DOHH2 (cell line): ENCODE measurements around the gene SMARCB1.
A peak's percentile ranks its signal among the peaks of the same experiment; 100 is the strongest.

Experiments
- H3F3A ChIP-seq: fragments of 200-600 bp; sonication (generic), shearing (Covaris generic); 2 replicates; pipeline ENCODE4 v1.6.0; 2016; ENCODE audit warnings: antibody characterized with exemption, mild to moderate bottlenecking; ENCODE audit not compliant: control insufficient read depth, insufficient read depth
- H3K27ac ChIP-seq: fragments of 200-600 bp; sonication (generic); 2 replicates; pipeline ENCODE4 v1.5.1; 2014; ENCODE audit warnings: low read depth, mild to moderate bottlenecking, low read length, moderate library complexity
- H3K27me3 ChIP-seq: fragments of 200-600 bp; sonication (generic); 2 replicates; pipeline ENCODE4 v1.6.1; 2014; ENCODE audit warnings: mild to moderate bottlenecking, low read length, mixed read lengths; ENCODE audit not compliant: control insufficient read depth
- H3K36me3 ChIP-seq: fragments of 200-600 bp; sonication (generic); 2 replicates; pipeline ENCODE4 v1.6.1; 2014; ENCODE audit warnings: mild to moderate bottlenecking, low read length, moderate library complexity, mixed read lengths; ENCODE audit not compliant: control insufficient read depth
- H3K4me1 ChIP-seq: fragments of 200-600 bp; sonication (generic); 2 replicates; pipeline ENCODE4 v1.6.1; 2014; ENCODE audit warnings: mild to moderate bottlenecking, low read length, mixed read lengths; ENCODE audit not compliant: control insufficient read depth
- H3K4me2 ChIP-seq: fragments of 200-600 bp; sonication (generic); 2 replicates; pipeline ENCODE4 v1.6.0; 2014; ENCODE audit warnings: mild to moderate bottlenecking, low read length, moderate library complexity
- H3K4me3 ChIP-seq: fragments of 200-600 bp; sonication (generic); 2 replicates; pipeline ENCODE4 v1.5.1; 2014; ENCODE audit warnings: mild to moderate bottlenecking, low read length, mixed read lengths
- H3K79me2 ChIP-seq: fragments of 200-600 bp; sonication (generic); 2 replicates; pipeline ENCODE4 v1.6.1; 2014; ENCODE audit warnings: mild to moderate bottlenecking, low read length, mixed read lengths; ENCODE audit not compliant: control insufficient read depth
- H3K9me2 ChIP-seq: fragments of 200-600 bp; sonication (generic); replicated peaks from 2 replicates; pipeline ENCODE4 v1.6.1; 2014; ENCODE audit warnings: mild to moderate bottlenecking, low read length, mixed read lengths; ENCODE audit not compliant: control insufficient read depth
- H3K9me3 ChIP-seq: fragments of 200-600 bp; sonication (generic); 2 replicates; pipeline ENCODE4 v1.6.1; 2014; ENCODE audit warnings: antibody characterized with exemption, low read length, mixed read lengths; ENCODE audit not compliant: control insufficient read depth, insufficient read depth
- H4K20me1 ChIP-seq: fragments of 200-600 bp; sonication (generic); 2 replicates; pipeline ENCODE4 v1.6.0; 2014; ENCODE audit warnings: low read depth, mild to moderate bottlenecking, antibody characterized with exemption, low read length, moderate library complexity; ENCODE audit not compliant: control insufficient read depth, insufficient read depth
- CTCF ChIP-seq: fragments of 200-600 bp; sonication (generic); IDR thresholded peaks from one replicate; pipeline ENCODE4 v1.5.1; 2014; ENCODE audit warnings: antibody characterized with exemption, mild to moderate bottlenecking, low read depth, low read length; ENCODE audit not compliant: poor library complexity, severe bottlenecking
- EZH2phosphoT487 ChIP-seq: fragments of 200-600 bp; sonication (generic); IDR thresholded peaks from 2 replicates; pipeline ENCODE4 v1.6.1; 2017; ENCODE audit warnings: borderline replicate concordance, mild to moderate bottlenecking, antibody characterized with exemption, low read length, moderate library complexity, mixed read lengths

SMARCB1 gene

GRCh38 chr22:23818541-23818940 is 31.8 kb downstream of the SMARCB1 start:
- Histone ChIP-seq H3K4me2 (peak overlapping the region; percentile 41), H3K9me3 (no peaks in the 10 kb centered on the region), H3K27me3 (no peaks in the 10 kb centered on the region), H4K20me1 (no peaks in the 10 kb centered on the region), H3K4me3 (0 out of 2 replicates have a peak overlapping the region, but pooled peaks have one; percentile 18), H3K27ac (peak overlapping the region; percentile 60), H3K36me3 (peaks cover 92% of the 10 kb centered on the region), H3K4me1 (peaks cover 84% of the 10 kb centered on the region), H3F3A (peaks cover 8% of the 10 kb centered on the region), H3K9me2 (no peaks in the 10 kb centered on the region), H3K79me2 (peaks cover 78% of the 10 kb centered on the region)
- TF ChIP-seq CTCF (no peak), EZH2phosphoT487 (no peak)

DNA sequence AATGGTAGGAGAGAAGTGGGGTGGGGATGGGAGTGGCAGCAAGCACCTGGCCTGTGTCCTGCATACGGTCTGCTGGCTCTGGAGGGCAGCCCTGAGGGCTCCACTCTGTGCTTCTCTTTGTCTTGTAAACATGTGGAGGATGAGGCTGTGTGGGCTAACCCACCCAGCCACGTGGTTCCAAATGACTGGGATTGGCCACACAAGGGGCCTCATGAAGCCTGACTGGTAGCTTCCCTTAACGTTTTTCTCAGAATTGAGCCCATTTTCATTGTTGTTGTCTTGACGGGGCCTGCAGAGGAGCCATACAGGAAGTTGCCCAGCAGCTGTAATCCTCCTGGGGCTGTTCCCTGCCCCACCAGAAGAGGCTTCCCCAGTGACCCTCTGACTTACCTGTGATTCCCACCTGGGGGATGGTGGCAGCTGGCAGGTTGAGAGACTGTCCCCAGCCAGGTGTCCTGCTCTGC is 34.0 kb downstream of the SMARCB1 start:
- H3K9me3 ChIP-seq = no peaks in the 10 kb centered on the region
- peaks cover 97% of the 10 kb centered on the region for H3K4me1 ChIP-seq
- 0 out of 2 replicates have a peak overlapping the region, but pooled peaks have one; percentile 15 for H3K4me2 ChIP-seq
- no peak overlapping the region for H3K4me3 ChIP-seq
- peaks cover 97% of the 10 kb centered on the region for H3K36me3 ChIP-seq
- TF ChIP-seq EZH2phosphoT487 = no peak
- TF ChIP-seq CTCF = no peak
- H3K9me2 ChIP-seq = no peaks in the 10 kb centered on the region
- no peaks in the 10 kb centered on the region for H4K20me1 ChIP-seq
- H3F3A ChIP-seq = peaks cover 13% of the 10 kb centered on the region
- peak overlapping the region; percentile 60 for H3K27ac ChIP-seq
- H3K79me2 ChIP-seq = peaks cover 75% of the 10 kb centered on the region
- no peaks in the 10 kb centered on the region for H3K27me3 ChIP-seq

DNA sequence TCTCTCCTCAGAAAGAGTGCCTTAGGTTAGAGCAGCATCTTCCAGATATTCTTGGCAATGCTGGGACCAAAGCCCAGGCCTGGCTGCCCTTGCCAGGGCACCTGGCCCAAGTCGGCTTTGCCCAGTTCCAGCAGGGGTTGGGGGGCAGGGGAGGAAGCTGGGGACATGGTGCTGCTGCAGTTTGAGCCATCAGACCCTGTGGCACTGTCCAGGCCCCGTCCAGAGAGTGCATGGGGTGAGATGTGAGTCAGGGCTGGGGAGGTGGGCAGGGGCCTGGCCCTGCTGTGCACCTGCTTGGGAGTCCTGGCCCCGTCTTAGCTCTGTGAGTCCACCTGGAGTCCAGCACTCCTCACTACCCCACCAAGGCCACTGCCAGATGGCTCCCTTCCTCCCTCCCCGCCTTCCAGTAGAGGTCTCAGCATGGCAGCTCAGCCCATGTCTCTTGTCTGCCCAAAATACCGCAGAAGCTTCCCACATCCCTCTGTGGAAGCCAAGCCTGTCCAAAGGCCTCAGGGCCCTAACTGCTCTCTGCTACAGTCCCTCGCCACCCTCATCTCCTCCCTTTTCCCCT is 35.4 kb downstream of the SMARCB1 start:
- H4K20me1 ChIP-seq = no peaks in the 10 kb centered on the region
- no peak overlapping the region for H3K4me3 ChIP-seq
- peaks cover 71% of the 10 kb centered on the region for H3K79me2 ChIP-seq
- peaks cover 22% of the 10 kb centered on the region for H3F3A ChIP-seq
- H3K27me3 ChIP-seq = no peaks in the 10 kb centered on the region
- TF ChIP-seq CTCF (no peak), EZH2phosphoT487 (no peak)
- no peaks in the 10 kb centered on the region for H3K9me2 ChIP-seq
- 0 out of 2 replicates have a peak overlapping the region, but pooled peaks have one; percentile 12 for H3K27ac ChIP-seq
- H3K4me2 ChIP-seq = no peak overlapping the region
- H3K9me3 ChIP-seq = no peaks in the 10 kb centered on the region
- peaks cover 97% of the 10 kb centered on the region for H3K4me1 ChIP-seq
- peaks cover 96% of the 10 kb centered on the region for H3K36me3 ChIP-seq
